Erythroblast (primary cell): Measurements from ENCODE around the gene TTLL8.
A peak's percentile ranks its signal among the peaks of the same experiment; 100 is the strongest.
"Not testable (repeated sequence)": the region's sequence is repeated elsewhere in the genome, so short reads cannot be mapped to it uniquely, and the experiment has no call there.

Experiments
- DNase-seq, 2 experiments: peaks; one replicate each; lab custom pipeline; 2025; lab: John Stamatoyannopoulos, UW
- GATA1 ChIP-seq: IDR thresholded peaks from 2 replicates; pipeline ENCODE4 v1.6.1; 2011; ENCODE audit warnings: low read depth, mild to moderate bottlenecking, control low read depth, low read length, moderate library complexity
- POLR2A ChIP-seq: IDR thresholded peaks from 2 replicates; pipeline ENCODE4 v1.6.1; 2011; ENCODE audit warnings: mild to moderate bottlenecking, low read length

The TTLL8 gene

DNA sequence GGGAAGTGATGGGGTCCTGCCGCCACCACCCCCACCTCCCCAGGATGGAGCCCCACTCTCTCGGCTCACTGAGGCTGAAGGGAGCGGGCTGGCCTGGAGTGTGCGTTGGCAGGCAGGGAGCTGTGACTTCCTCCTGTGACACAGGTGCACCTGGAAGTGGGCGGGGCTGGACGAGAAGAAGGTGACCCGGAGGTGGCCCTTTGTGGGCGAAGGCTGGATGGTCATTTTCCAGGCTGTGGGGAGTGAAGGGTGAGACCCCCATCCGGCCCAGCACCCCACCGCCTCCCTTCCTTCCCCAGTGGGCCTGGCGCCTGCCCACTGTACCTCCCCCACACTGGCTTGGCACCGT, 60.9 kb downstream of the TTLL8 start:
- no peak for TF ChIP-seq POLR2A
- TF ChIP-seq GATA1: no peak

DNA sequence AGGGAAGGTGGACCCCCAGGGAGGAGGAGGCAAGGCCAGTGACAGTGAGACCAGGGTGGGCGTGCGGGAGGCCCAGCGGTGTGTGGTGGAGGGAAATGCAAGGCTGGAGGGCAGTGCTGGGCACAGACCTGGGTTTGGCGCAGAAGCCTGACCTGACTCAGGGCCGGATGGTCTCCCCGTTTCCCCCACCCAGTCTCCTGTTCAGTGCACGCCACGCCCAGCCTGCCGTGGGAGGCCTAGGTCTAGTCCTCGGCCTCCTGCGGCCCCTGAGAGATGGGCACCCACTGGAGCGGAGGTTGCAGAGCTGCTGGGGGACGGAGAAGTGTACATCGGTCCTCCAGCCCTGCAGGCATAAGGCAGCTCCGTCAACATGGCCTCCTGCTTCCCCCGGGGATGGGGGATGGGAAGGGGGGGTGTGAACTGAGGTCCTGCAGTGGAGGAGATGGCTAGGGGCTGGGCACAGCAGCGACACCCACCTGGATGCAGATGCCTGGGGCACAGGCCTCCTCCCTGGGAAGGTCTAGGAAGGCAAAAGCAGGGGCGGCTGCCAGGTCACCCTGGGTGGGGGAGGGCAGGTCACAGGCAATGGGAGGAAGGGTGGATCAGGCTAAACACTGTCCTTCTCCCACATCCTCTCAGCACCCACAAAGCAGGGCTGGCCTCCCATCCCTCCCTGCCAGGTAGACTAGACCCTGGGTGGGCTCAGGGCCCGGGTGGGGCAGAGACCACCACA, 61.4 kb downstream of the TTLL8 start:
- no peak for DNase-seq
- TF ChIP-seq POLR2A (no peak), GATA1 (no peak)

More for the DNA sequence above, 60.9 kb downstream of the TTLL8 start:
- no peak for DNase-seq

- TF ChIP-seq POLR2A (no peak), GATA1 (no peak)
- no peak for DNase-seq
These were observed 62.0 kb downstream of the TTLL8 start for GRCh38 chr22:49996119-49996517.

- DNase-seq: no peak
- TF ChIP-seq POLR2A: no peak
- no peak for TF ChIP-seq GATA1
These were observed 62.6 kb downstream of the TTLL8 start for GRCh38 chr22:49995361-49996118.

DNA sequence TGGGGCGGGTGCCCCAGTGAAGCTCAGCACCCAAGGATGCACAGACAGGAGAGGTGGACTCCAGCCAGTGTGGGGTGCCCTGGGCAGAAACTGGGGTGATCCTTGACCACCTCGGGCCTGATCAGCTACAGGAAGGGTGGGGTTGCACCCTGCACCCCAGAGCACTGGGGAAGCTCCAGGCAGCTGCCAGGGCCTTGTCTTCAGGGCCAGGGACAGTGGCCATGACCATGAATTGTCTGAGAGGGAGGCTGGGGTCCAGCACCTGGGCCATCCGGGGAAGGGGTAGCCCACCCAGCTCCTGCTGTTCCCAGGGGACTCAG, 63.1 kb downstream of the TTLL8 start:
- TF ChIP-seq GATA1: no peak
- no peak for TF ChIP-seq POLR2A
- no peak for DNase-seq

DNA sequence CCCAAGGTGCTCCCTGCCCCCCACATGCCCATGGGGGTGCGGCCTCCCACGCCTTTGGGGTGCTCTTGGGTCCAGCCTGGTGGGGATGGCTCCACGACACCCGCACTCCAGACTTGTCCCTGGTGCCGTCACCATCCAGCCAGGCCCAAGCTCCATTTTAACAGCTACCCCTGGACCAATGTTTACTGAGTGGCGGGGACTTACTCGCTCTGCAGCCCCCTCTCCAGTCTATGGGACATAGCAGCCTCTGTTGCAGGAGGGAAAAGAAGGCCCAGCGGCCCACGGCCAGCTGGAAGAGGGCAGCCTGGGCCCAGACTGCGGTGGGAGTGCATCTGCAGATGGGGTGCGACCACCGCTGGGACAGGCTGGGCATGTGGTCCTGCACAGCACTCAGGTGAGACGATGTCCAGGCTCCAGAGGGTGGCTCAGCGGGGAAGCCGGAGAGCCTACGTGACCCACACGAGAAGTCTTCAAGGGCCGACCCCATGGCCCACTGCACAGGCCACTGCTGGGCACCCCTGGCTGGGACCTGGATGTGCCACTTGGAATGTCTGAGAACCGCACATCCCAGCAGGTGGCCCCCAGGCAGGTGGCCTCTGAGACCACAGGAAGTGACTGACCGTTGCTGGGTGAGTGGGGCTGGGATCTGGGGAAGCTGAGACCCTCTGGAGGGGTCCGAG, 63.6 kb downstream of the TTLL8 start:
- TF ChIP-seq POLR2A (no peak), GATA1 (no peak)

GRCh38 chr22:49993649-49994360, 64.3 kb downstream of the TTLL8 start:
- TF ChIP-seq POLR2A (no peak), GATA1 (no peak)
- no peak for DNase-seq

More for the DNA sequence above, 63.6 kb downstream of the TTLL8 start:
- no peak for DNase-seq

GRCh38 chr22:49992921-49993648, 65.0 kb downstream of the TTLL8 start:
- TF ChIP-seq POLR2A (no peak), GATA1 (no peak)
- DNase-seq: peak; percentile 67 to 78

DNA sequence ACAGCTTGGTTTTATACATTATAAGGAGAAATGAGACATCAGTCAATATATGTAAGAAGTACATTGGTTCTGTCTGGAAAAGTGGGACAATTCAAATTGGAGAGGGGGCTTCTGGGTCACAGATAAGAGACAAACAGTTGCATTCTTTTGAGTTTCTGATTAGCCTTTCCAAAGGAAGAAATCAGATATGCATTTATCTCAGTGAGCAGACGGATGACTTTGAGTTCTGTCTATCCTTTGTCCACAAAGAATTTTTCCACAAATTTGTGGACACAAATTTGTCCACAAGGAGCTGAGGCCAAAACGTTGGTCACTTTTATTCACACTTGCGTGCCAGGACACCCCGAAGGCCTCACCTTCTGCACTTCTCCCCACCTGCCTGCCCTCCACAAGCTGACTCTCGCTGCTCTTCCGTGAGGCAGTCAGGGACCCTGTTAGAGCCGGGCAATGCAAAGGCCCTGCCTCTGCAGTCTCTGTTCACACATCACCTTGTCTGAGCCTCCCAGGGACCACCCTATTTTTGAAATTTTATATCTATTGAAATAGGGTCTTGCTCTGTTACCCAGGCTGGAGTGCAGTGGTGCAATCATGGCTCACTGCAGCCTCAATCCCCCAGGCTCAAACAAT, 66.1 kb downstream of the TTLL8 start:
- no peak for TF ChIP-seq GATA1
- TF ChIP-seq POLR2A: no peak
- DNase-seq: no peak

- no peak for DNase-seq
- TF ChIP-seq GATA1 (no peak), POLR2A (no peak)
These were observed 66.9 kb downstream of the TTLL8 start for GRCh38 chr22:49991167-49991566.

DNA sequence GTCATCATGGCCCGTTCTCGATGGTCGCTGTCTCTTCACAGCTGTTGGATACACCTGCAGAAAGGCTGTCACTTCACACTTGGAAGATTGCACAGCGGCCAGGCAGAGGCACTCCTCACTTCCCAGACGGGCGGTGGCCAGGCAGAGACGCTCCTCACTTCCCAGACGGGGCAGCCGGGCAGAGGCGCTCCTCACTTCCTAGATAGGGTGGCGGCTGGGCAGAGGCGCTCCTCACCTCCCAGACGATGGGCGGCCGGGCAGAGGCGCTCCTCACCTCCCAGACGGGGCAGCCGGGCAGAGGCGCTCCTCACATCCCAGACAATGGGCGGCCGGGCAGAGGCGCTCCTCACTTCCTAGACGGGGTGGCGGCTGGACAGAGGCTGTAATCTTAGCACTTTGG, 68.3 kb downstream of the TTLL8 start:
- not testable (repeated sequence) for DNase-seq

- TF ChIP-seq GATA1: no peak
- no peak for TF ChIP-seq POLR2A
- DNase-seq: no peak
These were observed 71.8 kb downstream of the TTLL8 start for GRCh38 chr22:49986325-49986724.
